OCI-LY3 (cell line): ENCODE measurements around the gene OSMR.

Experiments used
- H2AFZ ChIP-seq: fragments of 200-600, 300-600 bp; shearing (Covaris generic); 2 replicates; pipeline ENCODE4 v1.6.0; 2014; ENCODE audit warnings: antibody characterized with exemption, low read depth, low read length
- H3K27ac ChIP-seq: fragments of 200-600, 300-600 bp; sonication (generic); 2 replicates; pipeline ENCODE4 v1.5.1; 2014; ENCODE audit warnings: mild to moderate bottlenecking, low read length, moderate library complexity, mixed read lengths
- H3K27me3 ChIP-seq: fragments of 200-600, 300-600 bp; sonication (generic); 2 replicates; pipeline ENCODE4 v1.6.1; 2014; ENCODE audit warnings: low read depth, low read length, mixed read lengths
- H3K36me3 ChIP-seq: fragments of 200-600, 300-600 bp; sonication (generic); replicated peaks from 2 replicates; pipeline ENCODE3; 2014; ENCODE audit warnings: low read depth, low read length, mixed read lengths
- H3K4me1 ChIP-seq: fragments of 300-600, 200-600 bp; sonication (generic); 2 replicates; pipeline ENCODE4 v1.6.1; 2014; ENCODE audit warnings: low read length, mixed read lengths
- H3K4me2 ChIP-seq: fragments of 200-600, 300-600 bp; sonication (generic); 2 replicates; pipeline ENCODE4 v1.6.1; 2014; ENCODE audit warnings: low read length, mixed read lengths
- H3K4me3 ChIP-seq: fragments of 300-600, 200-600 bp; sonication (generic); 2 replicates; pipeline ENCODE4 v1.5.1; 2014; ENCODE audit warnings: antibody characterized with exemption, mild to moderate bottlenecking, low read length, moderate library complexity
- H3K79me2 ChIP-seq: fragments of 300-600, 200-600 bp; shearing (Covaris generic); 2 replicates; pipeline ENCODE4 v1.6.1; 2014; ENCODE audit warnings: mild to moderate bottlenecking, low read length, mixed read lengths
- H3K9ac ChIP-seq: fragments of 300-600, 200-600 bp; shearing (Covaris generic); 2 replicates; pipeline ENCODE4 v1.6.0; 2014; ENCODE audit warnings: mild to moderate bottlenecking, low read length, moderate library complexity
- H3K9me3 ChIP-seq: fragments of 200-600, 300-600 bp; shearing (Covaris generic); 2 replicates; pipeline ENCODE4 v1.6.1; 2014; ENCODE audit warnings: low read length, mixed read lengths; ENCODE audit not compliant: insufficient read depth
- H4K20me1 ChIP-seq: fragments of 200-600, 300-600 bp; sonication (generic); 2 replicates; pipeline ENCODE4 v1.6.1; 2016; ENCODE audit warnings: low read length, mixed read lengths; ENCODE audit not compliant: insufficient read depth
- CTCF ChIP-seq: fragments of 200-600, 300-600 bp; sonication (generic); IDR thresholded peaks from 2 replicates; pipeline ENCODE4 v1.5.1; 2014; ENCODE audit warnings: antibody characterized with exemption, low read length, low read depth
- EZH2phosphoT487 ChIP-seq: fragments of 200-600 bp; shearing (Covaris generic); IDR thresholded peaks from 2 replicates; pipeline ENCODE4 v1.6.1; 2018; ENCODE audit warnings: antibody characterized with exemption, mixed run types, low read depth

Gene OSMR

DNA sequence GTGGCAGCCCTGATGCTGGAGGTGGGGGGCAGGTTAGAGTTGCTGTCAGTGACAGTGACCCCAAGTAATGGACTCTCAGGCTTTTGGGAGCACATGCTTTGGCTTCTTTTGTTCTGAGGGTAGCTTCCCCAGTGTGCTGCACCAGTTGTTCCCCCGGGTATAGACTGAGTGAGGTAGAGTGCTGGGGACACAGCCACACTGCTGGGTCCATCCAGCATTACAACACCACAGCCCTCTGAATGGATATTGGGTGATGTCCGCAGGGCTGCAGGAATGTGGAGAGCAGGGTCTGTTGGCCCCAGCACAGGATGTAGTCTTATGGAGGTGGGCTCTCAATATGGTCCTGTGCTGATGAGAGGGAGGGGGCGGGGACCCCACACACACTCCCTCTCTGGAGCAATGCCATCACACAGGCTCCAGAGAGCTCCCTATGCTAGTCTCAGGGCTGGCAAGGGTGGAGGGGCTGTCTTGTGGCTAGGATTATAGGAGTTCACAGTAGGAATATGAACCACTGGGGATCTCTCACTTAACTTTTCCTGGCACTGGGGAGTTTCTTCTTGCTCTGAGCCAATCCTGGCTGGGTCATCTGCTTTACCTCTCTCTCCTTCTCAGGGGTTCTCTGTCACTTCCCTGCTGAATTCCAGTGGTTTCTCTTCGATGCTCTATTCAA, 20.7 kb downstream of the OSMR start:
- TF ChIP-seq EZH2phosphoT487, result no peak
- no peak for TF ChIP-seq CTCF
- Histone ChIP-seq H4K20me1 (no peaks in the 10 kb centered on the region), H3K9ac (no peak overlapping the region), H3K4me2 (no peak overlapping the region), H3K79me2 (no peaks in the 10 kb centered on the region), H3K27me3 (no peaks in the 10 kb centered on the region), H3K36me3 (no peaks in the 10 kb centered on the region), H2AFZ (no peak overlapping the region), H3K9me3 (no peaks in the 10 kb centered on the region), H3K4me1 (no peaks in the 10 kb centered on the region), H3K27ac (no peak overlapping the region), H3K4me3 (no peak overlapping the region)

DNA sequence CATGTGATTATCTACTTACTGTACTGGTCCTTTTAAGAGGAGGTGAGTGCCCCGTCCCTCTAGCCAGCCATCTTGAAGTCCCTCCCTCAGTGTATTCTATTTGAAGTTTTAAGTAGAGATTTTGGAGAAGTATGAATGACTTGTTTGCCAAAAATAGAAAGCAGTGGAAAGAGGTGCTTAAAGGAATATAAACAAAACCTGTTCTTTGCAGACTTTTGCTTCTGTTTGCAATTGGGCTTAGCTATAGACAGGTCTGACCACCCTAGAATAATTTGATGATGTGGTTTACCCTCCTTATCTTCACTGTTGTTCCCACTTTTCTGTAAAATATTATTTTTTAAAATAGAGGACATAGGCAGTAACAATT, 21.2 kb downstream of the OSMR start:
- H3K79me2 ChIP-seq, result no peaks in the 10 kb centered on the region
- H3K4me1 ChIP-seq, result no peaks in the 10 kb centered on the region
- no peaks in the 10 kb centered on the region for H3K36me3 ChIP-seq
- no peak for TF ChIP-seq EZH2phosphoT487
- TF ChIP-seq CTCF, result no peak
- H3K9ac ChIP-seq, result no peak overlapping the region
- H3K27me3 ChIP-seq, result no peaks in the 10 kb centered on the region
- H3K4me3 ChIP-seq, result no peak overlapping the region
- no peak overlapping the region for H3K27ac ChIP-seq
- no peaks in the 10 kb centered on the region for H3K9me3 ChIP-seq
- no peak overlapping the region for H3K4me2 ChIP-seq
- H2AFZ ChIP-seq, result no peak overlapping the region
- no peaks in the 10 kb centered on the region for H4K20me1 ChIP-seq

GRCh38 chr5:38867416-38867815, 21.6 kb downstream of the OSMR start:
- H3K9me3 ChIP-seq, result no peaks in the 10 kb centered on the region
- H3K9ac ChIP-seq, result no peak overlapping the region
- no peaks in the 10 kb centered on the region for H3K36me3 ChIP-seq
- TF ChIP-seq CTCF (no peak), EZH2phosphoT487 (no peak)
- no peaks in the 10 kb centered on the region for H4K20me1 ChIP-seq
- H3K27ac ChIP-seq, result no peak overlapping the region
- H3K4me3 ChIP-seq, result no peak overlapping the region
- no peaks in the 10 kb centered on the region for H3K4me1 ChIP-seq
- H3K79me2 ChIP-seq, result no peaks in the 10 kb centered on the region
- no peak overlapping the region for H2AFZ ChIP-seq
- H3K27me3 ChIP-seq, result no peaks in the 10 kb centered on the region
- H3K4me2 ChIP-seq, result no peak overlapping the region

DNA sequence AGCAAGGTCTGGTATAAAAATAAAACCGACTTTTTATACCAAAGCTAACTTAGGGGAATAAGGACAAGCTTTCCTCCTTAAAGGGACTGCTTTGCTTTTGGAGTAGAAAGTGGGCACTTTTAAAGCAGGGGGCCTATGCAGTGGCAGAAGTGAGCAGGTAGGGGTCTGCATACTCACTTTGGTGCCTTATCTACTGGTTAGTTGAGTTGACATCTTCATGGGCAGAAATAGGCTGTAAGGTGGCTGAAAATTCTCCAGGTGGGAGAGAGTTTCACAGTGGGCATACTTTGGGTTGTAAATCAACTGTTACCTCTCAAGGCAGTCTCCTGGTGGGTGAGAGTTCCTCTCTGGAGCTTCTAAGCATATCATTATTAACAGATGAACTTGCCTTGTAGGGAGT, 24.8 kb downstream of the OSMR start:
- Histone ChIP-seq H3K9me3 (no peaks in the 10 kb centered on the region), H3K4me3 (no peak overlapping the region), H4K20me1 (no peaks in the 10 kb centered on the region), H3K27me3 (no peaks in the 10 kb centered on the region), H3K27ac (no peak overlapping the region), H3K9ac (no peak overlapping the region), H3K36me3 (no peaks in the 10 kb centered on the region), H2AFZ (no peak overlapping the region), H3K79me2 (no peaks in the 10 kb centered on the region), H3K4me2 (no peak overlapping the region), H3K4me1 (no peaks in the 10 kb centered on the region)
- no peak for TF ChIP-seq EZH2phosphoT487
- TF ChIP-seq CTCF, result no peak
